HG03280 (cell line): ENCODE measurements around the gene GNG7.
"Not testable (repeated sequence)": the region's sequence is repeated elsewhere in the genome, so short reads cannot be mapped to it uniquely, and the experiment has no call there.

Experiments
- ATAC-seq: cut with Tn5 transposase; IDR thresholded peaks from one replicate; pipeline ENCODE4 v1.9.1; 2021; ENCODE audit warnings: mild to moderate bottlenecking, moderate library complexity; ENCODE audit not compliant: unreplicated experiment

The GNG7 gene

DNA sequence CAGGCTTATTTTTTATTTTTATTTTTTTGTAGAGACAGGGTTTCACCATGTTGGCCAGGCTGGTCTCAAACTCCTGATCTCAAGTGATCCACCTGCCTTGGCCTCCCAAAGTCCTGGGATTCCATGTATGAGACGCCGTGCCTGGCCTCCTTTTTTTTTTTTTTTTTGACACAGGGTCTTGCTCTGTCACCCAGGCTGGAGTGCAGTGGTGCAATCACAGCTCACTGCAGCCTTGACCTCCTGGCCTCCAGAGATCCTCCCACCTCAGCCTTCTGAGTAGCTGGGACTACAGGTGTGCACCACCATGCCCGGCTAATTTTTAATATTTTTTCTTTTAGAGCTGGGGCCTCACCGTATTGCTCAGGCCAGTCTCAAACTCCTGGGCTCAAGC is 159.4 kb downstream of the GNG7 start:
- ATAC-seq, result not testable (repeated sequence)

GRCh38 chr19:2542341-2543069 is 160.0 kb downstream of the GNG7 start:
- ATAC-seq, result no peak

GRCh38 chr19:2540646-2541454 is 161.6 kb downstream of the GNG7 start:
- no peak for ATAC-seq

DNA sequence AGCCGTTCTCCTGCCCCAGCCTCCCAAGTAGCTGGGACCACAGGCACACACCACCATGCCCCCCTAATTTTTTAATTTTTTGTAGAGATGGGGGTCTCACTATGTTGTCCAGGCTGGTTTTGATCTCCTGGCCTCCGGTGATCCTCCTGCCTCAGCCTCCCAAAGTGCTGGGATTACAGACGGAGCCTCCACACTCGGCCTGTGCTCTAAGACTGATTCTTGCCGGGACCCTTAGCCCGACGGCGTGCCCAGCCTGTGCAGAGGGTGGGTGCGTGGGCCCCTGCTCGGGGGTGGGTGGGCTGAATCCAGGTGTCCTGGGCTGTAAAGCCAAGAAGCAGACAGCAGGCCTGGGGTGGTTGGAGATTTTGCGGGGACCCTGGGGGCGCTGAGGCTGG is 162.2 kb downstream of the GNG7 start:
- no peak for ATAC-seq

DNA sequence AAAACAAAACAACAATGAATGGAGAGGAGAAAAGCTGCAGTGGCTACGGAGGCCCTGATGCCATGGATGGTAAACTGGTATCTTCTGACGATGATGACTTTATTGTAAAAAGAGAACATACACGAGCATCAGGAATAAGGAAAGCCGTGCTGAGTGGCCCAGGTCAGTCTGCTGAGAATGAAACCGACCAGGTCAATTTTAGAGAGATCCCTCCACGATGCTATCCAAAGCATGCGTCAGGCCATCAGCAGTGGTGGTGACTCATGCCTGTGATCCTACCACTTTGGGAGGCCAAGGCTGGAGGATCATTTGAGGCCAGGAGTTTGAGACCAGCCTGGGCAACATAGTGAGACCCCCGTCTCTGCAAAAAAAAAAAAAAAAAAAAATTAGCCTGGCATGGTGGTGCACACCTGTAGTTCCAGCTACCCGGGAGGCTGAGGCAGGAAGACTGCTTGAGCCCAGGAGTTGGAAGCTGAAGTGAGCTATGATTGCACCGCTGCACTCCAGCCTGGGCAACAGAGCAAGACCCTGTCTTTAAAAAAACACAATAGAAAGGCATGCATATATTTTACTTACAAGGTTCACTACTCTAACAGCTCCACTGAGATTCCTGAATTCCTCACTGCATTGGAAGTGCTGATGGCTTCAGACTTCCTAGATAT is 164.3 kb downstream of the GNG7 start:
- ATAC-seq, result no peak

DNA sequence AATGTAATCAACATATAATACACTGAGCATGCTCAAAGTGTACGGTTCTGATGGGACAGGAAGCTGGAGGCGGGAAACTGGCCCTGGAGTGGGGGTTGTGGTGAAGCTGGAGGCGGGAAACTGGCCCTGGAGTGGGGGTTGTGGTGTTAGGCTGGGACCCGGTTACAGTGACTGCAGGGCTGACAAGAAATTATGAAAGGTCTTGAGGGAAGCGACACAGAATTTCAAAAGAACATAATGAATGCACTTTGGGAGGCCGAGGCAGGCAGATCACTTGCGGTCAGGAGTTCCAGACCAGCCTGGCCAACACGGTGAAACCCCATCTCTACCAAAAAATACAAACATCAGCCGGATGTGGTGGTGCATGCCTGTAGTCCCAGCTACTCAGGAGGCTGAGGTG is 164.9 kb downstream of the GNG7 start:
- not testable (repeated sequence) for ATAC-seq

GRCh38 chr19:2536461-2536860 is 166.0 kb downstream of the GNG7 start:
- ATAC-seq, result no peak

GRCh38 chr19:2534423-2535013 is 168.0 kb downstream of the GNG7 start:
- no peak for ATAC-seq

DNA sequence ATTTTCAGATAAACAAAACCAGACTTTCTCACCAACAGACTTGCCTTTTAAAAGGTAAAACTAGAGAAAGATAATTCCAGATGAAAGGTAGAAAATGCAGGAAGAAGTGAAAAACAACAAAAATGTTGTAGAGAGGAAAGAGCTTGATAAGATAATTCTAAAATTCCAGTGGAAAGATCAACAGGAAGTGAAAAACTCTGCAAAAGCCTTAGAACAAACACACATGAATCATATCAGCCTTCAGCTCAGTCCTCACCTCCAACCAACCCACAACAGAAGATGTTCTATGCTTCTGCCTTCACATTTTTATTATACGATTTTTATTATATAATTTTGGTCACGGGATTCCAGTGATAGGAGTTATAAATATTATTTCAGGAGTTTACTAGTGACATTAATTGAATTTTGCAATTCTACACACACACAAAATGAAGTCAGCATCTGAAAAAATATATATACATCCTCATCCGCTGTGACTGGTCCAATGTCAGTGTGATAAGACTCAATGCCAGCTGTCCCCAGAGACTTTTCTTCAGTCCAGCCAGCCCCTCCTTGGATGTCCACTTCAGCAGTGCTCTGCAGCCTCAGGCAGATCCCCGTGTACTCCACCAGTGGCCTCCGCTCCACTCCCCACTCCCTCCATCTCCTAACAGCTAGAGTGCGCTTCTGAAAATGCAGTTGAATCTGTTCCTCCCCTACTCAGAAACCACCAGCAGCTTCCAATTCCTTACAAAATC is 168.6 kb downstream of the GNG7 start:
- no peak for ATAC-seq

DNA sequence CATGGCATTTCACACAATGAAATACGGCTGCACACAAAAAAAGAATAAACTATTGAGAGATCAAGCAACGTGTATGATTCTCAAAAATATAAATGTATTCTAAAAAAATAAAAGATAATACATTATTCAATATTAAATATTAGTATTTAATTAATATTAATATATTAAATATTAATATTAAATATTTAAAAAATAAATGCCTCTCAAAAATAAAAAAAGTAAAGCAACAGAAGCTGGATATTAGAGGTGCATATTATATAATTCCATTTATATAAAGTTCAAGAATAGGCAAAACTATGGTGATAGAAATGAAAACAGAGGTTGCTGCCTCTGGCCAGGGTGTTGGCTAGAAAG is 169.4 kb downstream of the GNG7 start:
- ATAC-seq, result no peak

- ATAC-seq, result no peak
Measured at GRCh38 chr19:2532252-2533071, 170.0 kb downstream of the GNG7 start.

- ATAC-seq, result not testable (repeated sequence)
Measured at GRCh38 chr19:2529942-2530341, 172.6 kb downstream of the GNG7 start.

GRCh38 chr19:2529473-2529918 is 173.0 kb downstream of the GNG7 start:
- no peak for ATAC-seq

- ATAC-seq, result no peak
Measured at GRCh38 chr19:2528675-2529101, 173.8 kb downstream of the GNG7 start.

DNA sequence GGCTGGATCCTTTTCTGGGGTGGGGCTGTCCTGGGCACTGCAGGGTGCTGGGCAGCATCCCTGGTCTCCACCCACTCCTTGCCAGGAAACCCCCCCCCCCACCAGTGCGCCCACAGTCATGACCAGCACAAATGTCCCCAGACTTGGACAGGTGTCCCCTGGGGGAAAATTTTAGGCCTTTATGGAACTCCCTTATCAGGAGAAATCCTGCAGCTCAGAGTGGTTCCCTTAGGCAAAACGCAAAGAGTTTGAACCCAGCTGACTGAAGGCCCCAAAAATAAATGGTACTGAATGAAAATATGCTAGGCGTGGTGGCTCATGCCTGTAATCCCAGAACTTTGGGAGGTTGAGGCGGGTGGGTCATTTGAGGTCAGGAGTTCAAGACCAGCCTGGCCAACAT is 174.8 kb downstream of the GNG7 start:
- ATAC-seq, result no peak

- ATAC-seq, result no peak
Measured at GRCh38 chr19:2527171-2527570, 175.3 kb downstream of the GNG7 start.

DNA sequence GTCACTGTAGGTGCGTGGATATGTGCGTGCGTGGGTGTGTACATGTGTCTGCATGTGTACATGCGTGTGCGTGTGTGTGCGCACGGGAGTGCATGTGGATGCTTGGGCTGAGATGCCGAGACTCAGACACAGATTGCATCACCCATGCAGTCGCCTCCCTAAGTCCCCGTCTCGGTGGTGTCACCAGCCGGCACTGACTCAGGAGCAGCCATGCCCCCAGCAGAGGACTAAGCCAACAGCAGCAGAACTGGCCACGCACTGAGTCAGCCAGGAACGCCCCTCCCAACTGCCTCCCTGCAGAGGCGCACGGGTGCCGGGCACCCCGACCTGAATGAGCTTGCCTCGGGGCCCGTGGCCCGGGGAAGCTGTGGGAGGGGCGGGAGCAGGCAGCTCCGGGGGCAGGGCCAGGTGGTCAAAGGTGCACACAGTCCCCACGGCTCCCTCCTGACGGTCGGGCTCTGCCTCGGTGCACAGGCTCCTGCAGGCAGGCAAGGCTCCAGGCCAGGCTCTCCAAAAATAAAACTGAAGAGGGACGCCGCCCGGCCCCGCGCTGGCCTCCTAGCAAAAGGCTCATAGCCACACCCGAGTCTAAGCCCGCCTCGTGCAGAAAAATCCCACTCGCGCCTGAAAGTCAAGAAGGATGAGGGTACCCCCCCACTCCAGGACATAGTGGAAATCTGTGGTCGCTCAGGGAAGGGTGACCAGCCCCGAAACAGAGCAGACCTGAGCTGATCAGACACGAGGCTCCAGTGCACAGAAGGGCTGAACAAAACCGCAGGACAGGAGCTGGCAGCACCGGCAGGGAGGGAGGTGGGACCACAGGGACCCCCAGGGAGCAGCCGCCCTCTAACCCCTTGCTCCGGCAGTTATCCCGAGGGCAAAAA is 177.4 kb downstream of the GNG7 start:
- no peak for ATAC-seq

DNA sequence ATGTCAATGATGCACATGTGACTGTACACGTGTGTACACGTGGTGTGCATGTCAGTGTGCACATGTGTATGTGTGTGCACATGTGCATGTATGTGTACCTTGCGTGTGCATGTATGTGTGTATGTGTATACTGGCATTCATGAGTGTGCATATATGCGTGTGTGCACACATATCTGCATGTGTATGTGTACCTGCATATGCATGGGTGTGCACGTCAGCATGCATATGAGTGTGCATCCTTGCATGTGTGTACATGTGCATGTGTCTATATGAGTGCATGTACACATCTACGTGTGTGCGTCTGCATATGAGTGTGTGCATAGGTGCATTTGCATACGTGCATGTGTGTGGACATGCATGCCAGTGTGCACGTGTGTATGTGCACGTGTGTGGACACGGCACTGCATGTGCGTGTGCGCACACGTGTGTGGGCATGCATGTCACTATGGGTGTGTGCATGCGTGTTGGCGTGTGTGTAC is 178.1 kb downstream of the GNG7 start:
- ATAC-seq, result no peak
